GM23248 (cell line): ENCODE measurements around the gene DSG4. TPM values are rescaled to one million over a fixed set of nuclear protein-coding genes. Genes with fewer than 3 reads are reported as not detected.

Experiments
- DNase-seq: peaks from one replicate; pipeline ENCODE4 v3.0.0-alpha.2; 2015
- H2AFZ ChIP-seq: fragments of 200-600 bp; sonication (generic); 2 replicates; pipeline ENCODE4 v1.6.1; 2016; ENCODE audit warnings: antibody characterized with exemption
- H3F3A ChIP-seq: fragments of 200-600 bp; sonication (generic); 2 replicates; pipeline ENCODE4 v1.6.1; 2016; ENCODE audit warnings: mild to moderate bottlenecking, antibody characterized with exemption, mixed run types; ENCODE audit not compliant: insufficient read depth
- H3K27ac ChIP-seq: fragments of 200-600 bp; sonication (generic); 2 replicates; pipeline ENCODE4 v1.5.1; 2016; ENCODE audit warnings: mild to moderate bottlenecking
- H3K27me3 ChIP-seq: fragments of 200-600 bp; sonication (generic); replicated peaks from 2 replicates; pipeline ENCODE4 v1.6.1; 2016; ENCODE audit warnings: mild to moderate bottlenecking; ENCODE audit not compliant: insufficient read depth
- H3K36me3 ChIP-seq: fragments of 200-600 bp; sonication (generic); 2 replicates; pipeline ENCODE4 v1.6.1; 2016; ENCODE audit warnings: low read depth, mild to moderate bottlenecking
- H3K4me1 ChIP-seq: fragments of 200-600 bp; sonication (generic); 2 replicates; pipeline ENCODE4 v1.6.1; 2016; ENCODE audit warnings: mild to moderate bottlenecking; ENCODE audit not compliant: insufficient read depth
- H3K4me2 ChIP-seq: fragments of 200-600 bp; sonication (generic); one replicate; pipeline ENCODE4 v1.6.1; 2016; ENCODE audit warnings: mild to moderate bottlenecking; ENCODE audit not compliant: unreplicated experiment
- H3K4me3 ChIP-seq: fragments of 200-600 bp; sonication (generic); 2 replicates; pipeline ENCODE4 v1.5.1; 2016; ENCODE audit warnings: mild to moderate bottlenecking
- H3K79me2 ChIP-seq: fragments of 200-600 bp; sonication (generic); 2 replicates; pipeline ENCODE4 v1.6.1; 2016; ENCODE audit warnings: mild to moderate bottlenecking; ENCODE audit not compliant: insufficient read depth
- H3K9ac ChIP-seq: fragments of 200-600 bp; sonication (generic); 2 replicates; pipeline ENCODE4 v1.6.1; 2016; ENCODE audit warnings: mild to moderate bottlenecking
- H3K9me2 ChIP-seq: fragments of 200-600 bp; sonication (generic); 2 replicates; pipeline ENCODE4 v1.6.1; 2016; ENCODE audit warnings: mixed run types, mild to moderate bottlenecking, moderate library complexity; ENCODE audit not compliant: insufficient read depth
- H3K9me3 ChIP-seq: fragments of 200-600 bp; sonication (generic); one replicate; pipeline ENCODE4 v1.6.1; 2017; ENCODE audit warnings: low read depth
- H4K20me1 ChIP-seq: fragments of 200-600 bp; sonication (generic); 2 replicates; pipeline ENCODE4 v1.6.0; 2016; ENCODE audit not compliant: insufficient read depth
- EZH2 ChIP-seq: fragments of 200-600 bp; sonication (generic); IDR thresholded peaks from 2 replicates; pipeline ENCODE4 v1.6.1; 2018; ENCODE audit warnings: antibody characterized with exemption, mild to moderate bottlenecking; ENCODE audit not compliant: insufficient read depth, poor library complexity, severe bottlenecking
- EZH2phosphoT487 ChIP-seq: fragments of 200-600 bp; sonication (generic); IDR thresholded peaks from 2 replicates; pipeline ENCODE4 v1.6.1; 2018; ENCODE audit warnings: antibody characterized with exemption, moderate library complexity, mild to moderate bottlenecking, low read depth; ENCODE audit not compliant: insufficient read depth
- WGBS, 2 experiments: methylation state at CpG; one replicate each; pipeline ENCODE4 v1.1.6; 2015 to 2017; ENCODE audit warnings: low lambda C conversion rate in 2 of 2, low coverage in 1 of 2; ENCODE audit errors: missing lambda C conversion rate in 2 of 2; 5-methylcytosine and 5-hydroxymethylcytosine counted together
- in situ Hi-C: fragments of 300-500 bp; cut with MboI; formaldehyde crosslinking; loops from 2 replicates; pipeline ENCODE4 v1.15.0; 2020
- polyA plus RNA-seq: library from polyadenylated mRNA; unstranded; fragments of >200 nt; fragmentation: Nextera tagmentation; extraction: Ambion mirVana; gene quantifications from 2 replicates; pipeline ENCODE4 v1.2.1, GENCODE V29; 2016
- total RNA-seq: library from RNA; depleted of rRNA; stranded (reverse); fragments of >200 nt; shearing (Covaris generic); gene quantifications from 2 replicates; pipeline ENCODE4 v1.2.3, GENCODE V29; 2014

DSG4 gene
- total and polyA plus RNA-seq, 2 experiments from 2014 or later = not detected

DNA sequence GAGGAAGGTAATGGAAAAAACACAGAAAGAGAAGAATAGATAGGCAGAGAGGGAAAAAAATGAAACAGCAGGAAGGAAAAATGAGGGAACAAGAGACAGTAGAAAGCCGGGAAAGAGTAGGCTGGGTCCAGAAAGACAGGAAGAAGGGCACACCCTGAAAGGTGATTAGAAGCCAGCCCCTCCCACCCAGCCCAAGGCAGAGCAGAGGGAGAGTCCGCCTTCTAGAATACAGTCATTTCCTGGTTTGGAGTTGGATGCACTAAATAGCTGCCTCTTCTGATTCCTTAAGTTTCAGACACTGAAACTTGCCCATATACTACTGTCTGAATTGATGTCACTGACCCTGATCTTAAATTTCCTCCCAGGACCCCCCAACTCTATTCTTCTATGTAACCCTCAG lies 53.0 kb downstream of the DSG4 start:
- H4K20me1 ChIP-seq = no peaks in the 10 kb centered on the region
- no peak overlapping the region for H3K27ac ChIP-seq
- H3K4me2 ChIP-seq = no peak overlapping the region
- DNase-seq = no peak
- no peak for TF ChIP-seq EZH2phosphoT487
- no peak for TF ChIP-seq EZH2
- no peaks in the 10 kb centered on the region for H3K9me2 ChIP-seq
- no peak overlapping the region for H2AFZ ChIP-seq
- no peaks in the 10 kb centered on the region for H3K36me3 ChIP-seq
- H3K79me2 ChIP-seq = no peaks in the 10 kb centered on the region
- no peak overlapping the region for H3K9ac ChIP-seq
- in situ Hi-C loops = loop anchor here (25.0 kb wide), 1 partner anchor 108 kb away; no protein-coding TSS in a partner anchor
- 7 to 8% methylated on average over 2 of the region's 2 CpGs for WGBS, 2 experiments
- no peaks in the 10 kb centered on the region for H3K4me1 ChIP-seq
- H3K27me3 ChIP-seq = no peaks in the 10 kb centered on the region
- peaks cover 4% of the 10 kb centered on the region for H3K9me3 ChIP-seq
- H3F3A ChIP-seq = no peaks in the 10 kb centered on the region
- H3K4me3 ChIP-seq = no peak overlapping the region

DNA sequence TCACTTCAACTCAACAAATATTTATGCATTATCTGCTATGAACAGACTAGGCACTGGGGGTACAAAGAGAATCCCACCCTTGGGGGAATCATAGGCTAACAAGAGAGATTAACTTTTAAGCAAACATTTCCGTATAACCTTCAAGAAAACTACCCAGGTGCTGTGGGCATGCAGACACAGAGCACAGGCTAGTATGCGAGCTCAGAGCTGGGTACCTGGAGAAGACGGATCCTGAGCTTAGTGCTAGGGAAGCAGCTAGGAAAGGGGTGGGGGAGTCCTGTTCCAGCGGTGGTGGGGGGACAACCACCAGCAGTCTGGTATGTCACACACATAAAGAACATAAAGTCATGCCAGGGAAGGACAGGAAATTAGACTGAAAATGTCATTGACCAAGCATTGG lies 53.5 kb downstream of the DSG4 start:
- Histone ChIP-seq H3K79me2 (no peaks in the 10 kb centered on the region), H3K9ac (no peak overlapping the region), H3K9me3 (peaks cover 4% of the 10 kb centered on the region), H3F3A (no peaks in the 10 kb centered on the region), H3K4me3 (no peak overlapping the region), H2AFZ (no peak overlapping the region), H3K27ac (no peak overlapping the region), H3K36me3 (no peaks in the 10 kb centered on the region), H3K4me1 (no peaks in the 10 kb centered on the region), H4K20me1 (no peaks in the 10 kb centered on the region), H3K9me2 (no peaks in the 10 kb centered on the region), H3K27me3 (no peaks in the 10 kb centered on the region), H3K4me2 (no peak overlapping the region)
- 5 to 9% methylated on average over 4 of the region's 4 CpGs for WGBS, 2 experiments
- TF ChIP-seq EZH2phosphoT487 (no peak), EZH2 (no peak)
- in situ Hi-C loops = loop anchor here (25.0 kb wide), 1 partner anchor 107 kb away; no protein-coding TSS in a partner anchor
- DNase-seq = no peak

DNA sequence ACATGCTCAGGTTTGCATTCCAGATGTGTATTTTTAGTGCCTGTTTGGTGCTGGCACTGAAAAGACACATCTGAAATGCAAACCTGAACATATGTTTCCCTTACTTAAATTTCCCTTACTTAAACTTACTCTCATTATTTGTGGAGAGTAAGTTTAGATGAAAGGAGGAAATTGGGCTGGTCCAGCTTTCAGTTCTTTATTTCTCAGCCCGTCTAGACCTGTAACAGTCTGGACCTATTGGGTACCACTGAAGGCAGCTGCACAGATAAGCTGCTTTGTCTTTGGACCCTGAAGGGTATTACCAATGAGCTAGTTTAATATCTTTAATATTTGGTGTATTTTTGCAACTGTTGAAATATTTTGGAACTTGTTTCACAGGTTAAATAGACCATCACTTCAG lies 54.0 kb downstream of the DSG4 start:
- H2AFZ ChIP-seq = no peak overlapping the region
- no peak overlapping the region for H3K9ac ChIP-seq
- H4K20me1 ChIP-seq = no peaks in the 10 kb centered on the region
- no peaks in the 10 kb centered on the region for H3F3A ChIP-seq
- WGBS, 2 experiments = 3 to 6% methylated on average over 1 of the region's 1 CpG
- no peak for DNase-seq
- H3K4me2 ChIP-seq = no peak overlapping the region
- H3K79me2 ChIP-seq = no peaks in the 10 kb centered on the region
- in situ Hi-C loops = loop anchor here (25.0 kb wide), 1 partner anchor 107 kb away; no protein-coding TSS in a partner anchor
- H3K27me3 ChIP-seq = no peaks in the 10 kb centered on the region
- H3K4me3 ChIP-seq = no peak overlapping the region
- no peak for TF ChIP-seq EZH2
- H3K36me3 ChIP-seq = no peaks in the 10 kb centered on the region
- peaks cover 4% of the 10 kb centered on the region for H3K9me3 ChIP-seq
- H3K9me2 ChIP-seq = no peaks in the 10 kb centered on the region
- H3K27ac ChIP-seq = no peak overlapping the region
- H3K4me1 ChIP-seq = no peaks in the 10 kb centered on the region

DNA sequence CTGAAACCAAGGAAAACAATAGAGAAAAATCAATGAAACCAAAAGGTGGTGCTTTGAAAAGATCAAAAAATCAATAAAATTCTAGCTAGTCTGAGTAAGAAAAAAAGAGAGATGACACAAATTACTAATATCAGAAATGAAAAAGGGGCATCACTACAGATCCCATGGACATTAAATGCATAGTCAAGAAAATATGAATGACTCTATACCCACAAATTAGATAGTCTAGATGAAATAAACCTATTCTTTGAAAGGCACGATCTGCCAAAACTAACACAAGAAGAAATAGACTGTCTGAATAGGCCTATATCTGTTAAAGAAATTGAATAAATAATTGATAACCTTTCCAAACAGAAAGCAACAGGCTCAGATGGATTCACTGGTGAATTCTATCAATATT lies 55.7 kb downstream of the DSG4 start:
- Histone ChIP-seq H2AFZ (no peak overlapping the region), H3K36me3 (no peaks in the 10 kb centered on the region), H3K27me3 (no peaks in the 10 kb centered on the region), H3K4me3 (no peak overlapping the region), H3F3A (no peaks in the 10 kb centered on the region), H3K4me2 (no peak overlapping the region), H3K4me1 (no peaks in the 10 kb centered on the region), H3K27ac (no peak overlapping the region), H3K9me2 (no peaks in the 10 kb centered on the region), H4K20me1 (no peaks in the 10 kb centered on the region), H3K79me2 (no peaks in the 10 kb centered on the region), H3K9me3 (peaks cover 4% of the 10 kb centered on the region), H3K9ac (no peak overlapping the region)
- in situ Hi-C loops = loop anchor here (25.0 kb wide), 1 partner anchor 105 kb away; no protein-coding TSS in a partner anchor
- TF ChIP-seq EZH2phosphoT487 (no peak), EZH2 (no peak)
- no peak for DNase-seq
- 7 to 8% methylated on average over 1 of the region's 1 CpG for WGBS, 2 experiments

DNA sequence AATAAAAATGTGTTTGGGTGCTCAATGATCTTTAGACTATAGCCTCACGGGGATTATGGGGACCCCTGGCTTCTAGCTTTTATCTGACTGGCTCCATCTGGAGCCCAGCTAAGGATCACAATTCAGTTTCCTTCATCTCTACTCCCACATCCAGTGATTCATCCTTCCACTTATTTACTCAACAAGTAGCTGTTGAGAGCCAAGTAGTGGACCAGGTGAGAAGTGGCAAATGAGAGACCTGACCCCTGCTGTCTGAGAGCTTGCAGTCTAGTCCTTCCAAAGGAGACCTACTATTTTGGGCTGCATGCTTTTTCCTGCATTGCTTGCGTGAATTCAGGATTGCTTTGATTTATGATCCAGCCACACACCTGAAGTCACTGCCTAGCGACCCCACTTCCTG lies 60.2 kb downstream of the DSG4 start:
- no peak overlapping the region for H3K4me3 ChIP-seq
- H2AFZ ChIP-seq = no peak overlapping the region
- no peaks in the 10 kb centered on the region for H3F3A ChIP-seq
- H4K20me1 ChIP-seq = no peaks in the 10 kb centered on the region
- no peaks in the 10 kb centered on the region for H3K9me2 ChIP-seq
- peaks cover 4% of the 10 kb centered on the region for H3K9me3 ChIP-seq
- no peak overlapping the region for H3K4me2 ChIP-seq
- no peak for TF ChIP-seq EZH2
- no peak for TF ChIP-seq EZH2phosphoT487
- no peak overlapping the region for H3K27ac ChIP-seq
- no peak overlapping the region for H3K9ac ChIP-seq
- H3K27me3 ChIP-seq = no peaks in the 10 kb centered on the region
- H3K36me3 ChIP-seq = no peaks in the 10 kb centered on the region
- DNase-seq = no peak
- 4 to 12% methylated on average over 3 of the region's 3 CpGs for WGBS, 2 experiments
- in situ Hi-C loops = loop anchor here (25.0 kb wide), 1 partner anchor 100 kb away; no protein-coding TSS in a partner anchor
- H3K79me2 ChIP-seq = no peaks in the 10 kb centered on the region
- H3K4me1 ChIP-seq = no peaks in the 10 kb centered on the region
